OCI-M2 (cell line): ENCODE data around the gene SRPX.

Source experiments
- DNase-seq: peaks from one replicate; lab custom pipeline; 2025; ENCODE audit not compliant: unreplicated experiment; lab: John Stamatoyannopoulos, UW

The SRPX gene

DNA sequence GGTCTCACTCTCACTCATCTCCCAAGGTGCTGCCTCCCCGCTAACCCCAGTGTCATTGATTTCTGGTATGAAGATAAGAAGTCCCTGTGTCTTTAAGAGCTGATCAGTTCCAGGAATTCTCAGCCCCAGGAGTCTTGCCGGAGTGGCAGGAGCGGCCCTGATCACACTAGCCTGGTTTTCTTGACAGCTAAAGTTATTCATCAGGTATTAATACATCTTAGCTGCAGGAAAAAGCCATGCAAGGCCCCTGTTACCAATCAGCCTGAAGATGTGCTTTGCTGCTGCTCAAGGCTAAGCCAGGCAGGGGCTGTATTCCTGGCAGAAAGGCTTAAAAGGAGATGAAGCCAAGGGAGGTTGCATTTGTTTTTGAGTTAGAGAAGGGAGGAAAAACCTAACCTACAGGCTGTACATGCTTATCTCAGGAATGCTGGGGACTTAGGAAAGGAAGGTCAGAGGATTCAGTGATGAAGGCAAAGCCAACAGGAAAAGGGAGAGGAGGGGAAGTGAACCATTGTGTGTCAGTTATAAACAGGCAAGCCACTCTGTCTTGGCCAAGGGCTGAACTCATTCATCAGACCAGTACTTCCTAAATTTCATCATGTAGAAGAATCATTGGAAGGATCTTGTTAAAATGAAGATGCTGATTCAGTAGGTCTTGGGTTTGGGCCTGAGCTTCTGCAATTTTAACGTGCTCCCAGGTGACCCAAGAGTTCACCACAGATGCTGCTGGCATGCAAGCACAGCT, 8.6 kb downstream of the SRPX start:
- DNase-seq, result no peak

DNA sequence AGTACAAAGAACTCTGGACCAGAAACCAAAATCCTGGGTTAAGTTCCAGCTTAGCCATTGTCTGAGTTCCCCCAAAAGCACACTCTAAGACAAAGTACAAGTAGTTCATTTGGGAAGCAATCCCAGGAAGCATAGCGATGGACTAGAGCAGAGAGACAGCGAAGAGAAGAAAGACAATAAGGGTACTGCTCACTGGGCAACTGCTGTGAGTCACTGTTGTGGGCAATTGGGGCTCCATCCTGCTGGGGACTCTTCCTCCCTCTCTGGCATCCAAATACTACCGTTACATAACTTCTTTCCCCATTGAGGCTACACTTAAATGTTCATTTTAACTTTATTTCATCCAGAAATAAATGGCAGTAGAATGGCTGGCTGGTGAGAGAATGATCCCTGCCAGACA, 14.1 kb downstream of the SRPX start:
- no peak for DNase-seq

DNA sequence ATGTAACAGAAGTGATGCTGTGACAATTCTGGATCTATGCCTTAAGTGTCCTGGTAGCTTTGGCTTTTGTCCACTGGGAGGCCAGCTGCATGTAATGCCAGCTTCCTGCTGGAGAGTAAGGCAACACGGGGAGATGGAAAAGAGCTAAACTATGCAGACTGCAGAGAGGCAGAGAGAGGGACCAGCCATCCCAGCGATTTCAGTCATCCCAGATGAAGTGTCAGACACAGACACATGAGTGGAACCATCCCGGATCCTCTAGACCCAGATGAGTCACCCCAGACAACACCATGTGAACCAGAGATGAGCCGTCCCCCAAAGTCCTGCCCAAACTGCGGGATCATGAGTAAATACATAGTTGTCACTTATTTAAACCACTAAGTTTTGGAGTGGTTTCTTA, 14.6 kb downstream of the SRPX start:
- DNase-seq, result no peak

DNA sequence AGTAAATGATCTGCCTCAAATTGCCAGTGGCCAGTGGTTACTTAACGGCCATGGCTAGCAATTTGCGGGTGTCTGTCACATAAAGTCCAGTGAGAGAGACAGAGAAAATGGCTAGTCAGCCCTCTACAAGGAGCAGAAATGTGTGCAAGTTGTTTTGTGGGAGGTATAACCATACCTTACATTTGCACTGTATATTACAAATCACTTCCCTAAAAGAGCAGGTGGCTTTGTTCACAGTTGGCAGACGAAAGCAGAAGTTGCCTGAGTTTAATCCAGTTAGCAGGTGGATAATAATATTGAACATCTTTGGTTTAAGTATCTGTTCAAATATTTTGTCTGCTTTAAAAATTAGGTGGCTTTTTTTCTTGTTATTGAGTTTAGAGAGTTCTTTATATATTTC, 15.6 kb downstream of the SRPX start:
- DNase-seq, result no peak

DNA sequence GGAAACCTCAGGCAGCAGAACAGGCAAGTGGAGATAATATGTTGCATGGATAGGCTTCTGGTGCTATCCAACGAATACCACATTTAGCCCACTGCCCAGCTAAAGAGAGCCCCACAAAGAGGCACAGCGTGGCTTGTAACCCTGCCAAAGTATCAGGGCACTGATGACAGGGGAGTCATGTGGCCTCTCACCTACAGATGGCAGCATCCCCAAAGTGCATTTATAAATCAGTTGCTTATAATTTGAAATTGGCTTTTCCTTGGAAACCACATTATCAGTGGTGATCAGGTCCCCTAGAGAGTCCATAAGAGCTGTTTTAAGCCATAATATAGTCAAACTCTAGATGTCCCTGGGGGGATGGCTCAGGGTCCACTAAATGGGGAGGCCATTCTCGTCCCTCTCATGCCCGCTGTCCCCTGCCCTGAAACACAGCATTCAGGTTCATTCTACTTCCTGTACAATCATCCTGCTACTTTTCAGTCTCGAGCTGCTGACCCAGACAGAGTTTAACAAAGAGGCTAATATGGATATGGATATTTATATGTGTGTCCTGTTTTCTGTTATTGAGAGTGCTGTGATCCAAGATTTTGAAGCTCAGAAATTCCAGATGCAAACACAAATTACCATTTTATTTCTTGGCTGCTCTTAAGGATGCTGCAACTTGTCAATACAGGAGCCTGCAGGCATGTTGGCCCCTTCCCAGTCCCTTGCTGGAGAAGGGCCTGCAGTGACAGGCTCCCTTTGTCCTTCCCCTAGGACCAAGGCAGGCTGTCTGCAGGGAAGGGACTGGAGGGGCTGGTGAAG, 28.5 kb downstream of the SRPX start:
- DNase-seq, result no peak

DNA sequence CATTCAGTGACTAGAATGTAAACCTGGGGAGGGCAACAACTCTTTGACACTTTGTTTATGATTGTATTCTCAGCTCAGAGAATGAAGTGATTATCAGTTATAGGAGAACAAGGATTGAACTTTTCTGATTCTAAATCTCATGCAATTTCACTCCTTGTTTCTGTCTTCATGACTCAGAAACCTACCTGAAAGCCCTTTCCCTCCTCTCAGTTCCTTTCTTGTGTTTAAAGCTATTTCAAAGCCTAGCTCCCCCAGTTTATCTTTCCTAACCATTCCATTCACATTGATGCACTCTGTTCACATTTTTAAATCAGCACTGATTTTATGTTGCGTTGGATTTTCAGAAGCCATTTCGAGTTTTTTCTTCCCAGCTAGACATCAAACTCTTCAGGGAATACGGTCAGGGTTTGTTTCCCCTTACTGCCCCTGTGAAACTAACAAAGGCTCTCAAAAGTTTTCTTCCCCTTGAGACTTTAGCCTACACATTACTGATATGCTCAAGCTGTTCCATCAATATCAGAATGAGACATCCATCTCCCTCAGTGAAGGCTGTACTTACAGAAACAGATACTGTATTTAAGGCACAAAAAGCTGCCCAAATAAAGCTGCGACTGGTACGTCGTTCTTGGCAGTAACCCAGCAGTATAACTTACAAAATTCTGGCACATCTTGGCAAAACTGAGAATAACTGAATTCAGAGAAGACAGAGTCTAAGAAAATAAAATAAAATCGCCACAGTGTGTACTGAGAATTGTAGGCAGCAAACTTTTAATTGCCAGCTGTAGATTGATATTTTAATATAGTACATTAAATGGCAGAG, 31.0 kb downstream of the SRPX start:
- DNase-seq, result no peak

DNA sequence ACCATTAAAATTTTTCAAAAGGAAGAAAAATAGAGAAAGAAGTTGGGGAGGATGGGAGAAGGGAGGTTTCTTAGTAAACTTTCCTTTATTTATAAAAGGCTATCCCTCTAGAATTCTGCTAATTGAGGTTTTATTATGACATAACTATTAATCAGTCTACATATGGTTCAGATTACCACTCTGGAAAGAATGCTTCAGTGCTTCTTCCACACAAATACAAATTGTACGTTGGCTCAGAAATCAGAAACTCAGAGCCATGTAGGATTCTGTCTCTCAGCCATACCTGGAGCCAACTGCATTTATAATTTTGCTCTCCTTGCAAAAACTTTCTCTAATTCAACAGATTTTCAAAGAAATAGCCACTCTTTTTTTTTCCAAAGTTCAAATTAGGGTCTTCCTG, 37.1 kb downstream of the SRPX start:
- no peak for DNase-seq

DNA sequence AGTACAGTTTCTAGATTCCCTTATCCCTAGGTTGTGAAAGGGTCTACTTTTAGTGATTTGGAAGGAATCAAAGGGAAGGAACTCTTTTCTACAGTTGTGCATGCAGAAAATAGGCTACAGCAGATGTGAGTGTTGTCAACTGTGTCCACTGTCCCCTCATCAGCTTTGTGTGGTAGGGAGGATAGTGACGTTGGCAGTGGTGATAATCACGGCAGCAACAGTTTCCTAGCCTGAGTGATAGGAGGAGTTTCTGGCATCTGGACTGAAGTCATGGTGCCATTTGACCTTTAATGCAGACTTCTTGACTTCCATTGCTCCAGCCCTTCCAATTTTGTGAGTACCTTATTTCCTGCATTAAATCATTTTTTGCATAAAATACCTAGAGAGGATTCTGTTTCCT, 39.3 kb downstream of the SRPX start:
- DNase-seq, result no peak

DNA sequence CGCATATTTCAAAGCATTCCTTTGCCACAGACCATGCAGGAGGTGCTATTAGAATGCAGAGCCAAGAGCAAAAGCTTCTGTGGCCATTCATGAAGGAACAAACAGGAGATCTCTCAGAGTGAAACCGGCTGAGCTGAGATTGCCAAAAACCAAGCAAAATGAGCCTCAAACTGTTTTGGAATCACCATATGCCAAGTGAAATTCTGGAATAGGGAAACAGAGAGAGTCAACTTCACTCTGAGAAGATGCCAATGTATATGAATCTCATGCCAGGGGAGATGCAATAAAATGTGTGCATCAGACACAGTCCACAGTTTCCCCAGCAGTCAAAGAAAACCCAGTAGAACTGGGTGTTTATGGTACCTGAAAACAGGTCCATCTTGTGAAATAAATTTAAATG, 42.3 kb downstream of the SRPX start:
- no peak for DNase-seq

DNA sequence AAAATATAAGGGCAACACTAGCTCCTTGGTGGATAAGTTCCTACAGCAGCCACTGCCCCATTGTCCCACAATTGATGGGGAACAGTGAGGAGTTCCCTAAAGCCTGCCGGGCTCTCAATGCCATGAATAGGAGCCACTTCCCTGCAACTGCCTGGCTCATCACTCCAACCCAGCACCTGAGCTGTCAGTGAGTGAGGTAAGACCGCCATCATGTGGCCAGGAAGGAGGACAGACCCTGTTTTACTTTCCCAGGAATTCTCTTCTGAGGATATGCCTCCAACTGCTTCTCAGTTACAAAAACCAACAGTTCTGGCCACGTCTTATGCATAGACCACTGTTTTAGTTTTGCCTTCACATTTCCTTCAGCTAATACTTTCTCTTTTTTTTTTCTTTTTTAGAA, 45.5 kb downstream of the SRPX start:
- DNase-seq, result no peak

DNA sequence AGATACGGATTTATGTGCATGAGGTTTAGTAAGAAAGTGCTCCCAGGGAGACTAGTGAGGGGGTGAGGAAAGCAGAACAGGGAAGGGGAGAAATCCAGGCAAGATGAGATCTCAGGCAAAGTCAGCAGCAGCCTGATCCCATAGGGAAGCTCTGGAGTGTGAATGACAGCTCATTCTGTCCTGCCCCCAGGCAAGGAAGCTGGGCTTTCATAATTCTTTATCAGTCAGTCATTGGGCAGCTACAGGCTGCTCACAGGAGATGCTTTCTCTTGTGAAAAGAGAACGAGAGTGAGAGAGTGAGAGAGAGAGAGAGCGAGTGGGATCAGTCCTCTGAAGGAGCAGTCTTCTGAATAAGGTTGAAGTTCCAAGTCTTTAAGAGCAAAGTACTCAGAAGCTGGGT, 48.1 kb downstream of the SRPX start:
- DNase-seq, result no peak

DNA sequence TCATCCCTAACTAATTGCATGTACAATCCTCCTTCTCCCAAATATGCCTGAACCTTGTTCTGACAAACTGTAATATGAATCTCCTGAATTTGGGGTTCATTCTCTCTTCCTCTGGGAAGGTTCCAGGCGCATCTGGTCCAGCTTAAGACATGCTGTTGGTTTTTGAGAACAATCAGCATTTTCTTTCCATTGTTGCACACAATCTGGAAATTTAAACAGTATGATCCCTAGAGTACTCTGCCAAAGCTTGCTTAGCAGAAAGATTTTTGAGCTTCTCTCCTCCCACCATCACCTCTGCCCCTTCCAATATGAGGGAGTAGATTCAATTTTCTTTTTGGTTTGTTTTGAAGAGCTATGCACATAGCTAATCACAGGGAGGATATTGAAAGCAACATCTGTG, 50.1 kb downstream of the SRPX start:
- DNase-seq, result no peak

DNA sequence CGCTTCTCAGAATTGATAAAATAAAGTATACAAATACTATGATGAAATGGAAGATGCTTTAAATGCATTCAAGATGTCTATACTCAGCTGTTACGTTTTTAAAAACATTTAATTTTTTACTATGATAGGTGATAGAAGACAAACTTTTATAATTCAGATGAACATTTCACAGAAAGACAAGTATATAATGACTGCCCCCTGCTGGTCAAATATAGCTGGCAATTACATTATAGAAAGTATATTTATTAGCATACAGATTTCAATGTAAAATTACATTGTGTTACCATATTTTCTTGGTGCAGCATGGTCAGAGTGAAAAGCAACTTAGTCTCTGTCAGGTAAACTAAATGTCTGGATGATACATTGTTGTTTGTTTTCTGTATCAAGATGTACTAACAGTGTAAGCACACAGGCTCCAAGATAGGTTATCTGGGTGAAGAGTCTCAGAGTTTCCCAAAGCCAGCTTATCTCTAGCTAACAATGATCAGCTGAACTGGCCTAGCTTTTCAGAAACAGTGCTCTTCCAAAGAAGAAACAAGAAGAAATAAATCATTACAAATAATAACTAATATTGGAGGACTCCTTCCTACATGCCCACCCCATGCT, 54.1 kb downstream of the SRPX start:
- peak; percentile 28 for DNase-seq

DNA sequence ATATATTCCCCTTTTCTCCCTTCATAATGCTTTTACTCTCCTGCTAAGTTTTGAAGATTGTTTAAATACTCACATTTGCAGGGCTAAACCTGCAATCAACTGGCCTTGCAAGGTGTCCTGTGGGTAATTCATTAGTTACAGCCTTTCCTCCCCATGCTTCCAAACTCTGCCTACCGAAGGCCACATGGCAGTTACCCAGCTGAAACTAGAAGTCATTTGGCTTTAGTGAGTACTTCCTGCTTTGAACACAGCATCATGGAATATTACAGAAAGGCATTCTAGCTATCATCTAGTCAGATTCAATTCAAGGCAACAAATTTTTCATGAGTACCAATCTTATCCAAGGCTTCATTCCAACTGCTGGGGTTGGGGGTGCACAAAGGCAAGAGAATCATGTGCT, 55.6 kb downstream of the SRPX start:
- DNase-seq, result no peak

DNA sequence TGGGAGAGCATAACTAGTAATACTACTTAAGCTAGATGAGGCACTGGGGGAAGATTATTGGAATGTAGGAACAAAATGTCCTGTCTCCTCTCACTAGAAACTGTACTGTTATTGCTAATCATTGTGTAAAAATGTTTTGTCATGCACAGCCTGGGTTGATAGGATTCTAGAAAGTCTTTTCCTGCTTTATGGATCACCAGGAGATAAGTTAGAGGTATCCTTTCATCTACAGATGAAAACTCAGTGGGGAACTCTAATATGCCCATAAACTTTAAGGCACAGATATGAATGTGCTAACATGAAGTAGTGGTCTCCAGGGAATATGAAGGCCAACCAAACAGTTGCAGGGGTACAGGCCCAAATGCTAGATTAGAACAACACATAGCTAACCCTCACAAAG, 57.5 kb downstream of the SRPX start:
- DNase-seq, result no peak

DNA sequence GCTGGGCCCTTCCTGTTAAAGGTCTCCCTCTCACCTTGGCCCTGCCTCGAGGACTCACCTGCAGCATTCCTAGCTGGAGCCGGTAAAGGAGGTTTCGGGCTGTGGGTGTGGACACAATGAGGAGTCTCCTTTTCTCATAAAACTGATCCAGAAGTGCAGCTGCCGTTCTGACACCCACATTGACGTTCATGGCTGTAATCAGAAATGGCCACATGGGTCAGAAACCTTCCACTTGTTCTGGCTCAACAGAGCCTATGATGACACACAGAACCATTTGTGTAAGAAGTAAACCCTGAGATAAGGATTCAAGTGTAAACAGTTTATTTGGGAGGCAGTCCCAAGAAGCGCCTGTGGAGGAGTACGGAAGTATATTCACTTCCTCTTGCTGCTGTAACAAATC, 63.8 kb downstream of the SRPX start:
- DNase-seq, result no peak

DNA sequence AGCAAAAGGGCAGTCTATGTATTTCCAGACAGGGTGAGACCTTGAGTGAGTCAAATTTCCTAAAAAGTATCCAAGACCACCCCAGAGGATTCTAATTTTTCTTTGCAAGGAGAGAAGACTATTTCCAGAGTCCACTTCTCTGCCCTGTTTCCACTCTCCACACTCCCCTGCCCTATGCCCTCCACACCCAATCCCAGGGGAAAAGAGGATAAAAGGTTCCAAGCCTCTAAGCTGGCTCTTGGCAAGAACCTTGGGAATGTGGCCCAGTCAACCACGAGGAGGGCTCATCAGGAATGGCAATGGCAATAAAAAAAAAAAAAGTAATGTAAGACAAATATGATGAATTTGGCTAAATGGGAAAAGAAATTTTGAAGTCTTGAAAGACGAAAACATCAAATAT, 65.9 kb downstream of the SRPX start:
- no peak for DNase-seq

DNA sequence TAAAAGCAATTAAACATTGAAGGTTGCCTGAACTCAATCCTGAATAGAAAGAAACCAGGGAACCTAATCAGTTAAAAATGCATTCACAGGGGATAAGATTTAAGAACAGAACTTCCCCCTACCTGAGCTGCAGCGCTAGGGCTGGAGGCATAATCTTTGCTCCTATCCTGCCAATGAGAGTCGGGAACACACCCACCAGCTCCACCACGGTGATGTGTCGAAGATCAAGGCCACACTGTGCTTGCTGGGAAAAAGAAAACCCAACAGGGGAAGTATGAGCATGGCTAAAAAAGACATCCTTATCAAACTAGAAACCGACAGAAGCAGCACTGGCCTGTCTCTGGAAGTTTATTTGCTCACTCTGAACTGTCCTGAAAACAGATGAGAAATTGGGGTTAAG, 66.3 kb downstream of the SRPX start:
- no peak for DNase-seq

DNA sequence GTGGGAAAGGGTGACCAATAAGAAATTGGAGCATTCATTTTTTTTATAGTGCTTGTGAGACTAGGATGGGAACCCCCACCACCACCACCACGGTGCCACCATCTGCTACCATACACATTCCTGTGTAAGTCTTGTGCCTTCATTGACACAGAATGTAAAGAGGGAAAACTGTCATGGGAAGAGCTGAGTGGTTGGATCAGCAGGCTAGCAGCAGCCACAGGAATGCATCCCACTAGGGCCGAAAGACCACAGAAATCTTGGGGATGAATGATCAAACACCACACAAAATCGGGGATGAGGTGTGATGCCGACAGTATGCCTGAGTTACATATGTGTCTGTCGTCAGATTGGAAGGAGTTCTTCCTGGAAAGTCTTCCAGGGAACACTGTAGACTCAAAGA, 69.2 kb downstream of the SRPX start:
- no peak for DNase-seq

DNA sequence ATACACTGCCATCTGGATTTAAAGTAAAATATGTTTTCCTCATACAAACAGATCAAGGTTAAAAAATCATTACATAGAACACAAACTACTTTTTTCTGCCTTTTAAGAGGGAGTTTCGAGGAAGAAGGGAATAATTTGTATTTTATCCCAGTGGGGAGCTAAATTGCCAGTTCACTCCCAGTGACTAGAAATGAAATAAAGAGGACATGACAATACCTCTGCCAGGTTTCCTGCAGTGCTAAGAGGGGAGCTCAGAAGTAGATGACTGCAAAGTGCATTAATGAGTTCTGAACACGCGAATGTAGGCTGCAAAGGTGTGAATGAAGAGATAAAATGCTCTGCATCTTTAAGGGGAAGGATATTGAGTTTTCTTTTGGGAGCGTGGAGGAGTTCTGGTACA, 69.7 kb downstream of the SRPX start:
- no peak for DNase-seq

DNA sequence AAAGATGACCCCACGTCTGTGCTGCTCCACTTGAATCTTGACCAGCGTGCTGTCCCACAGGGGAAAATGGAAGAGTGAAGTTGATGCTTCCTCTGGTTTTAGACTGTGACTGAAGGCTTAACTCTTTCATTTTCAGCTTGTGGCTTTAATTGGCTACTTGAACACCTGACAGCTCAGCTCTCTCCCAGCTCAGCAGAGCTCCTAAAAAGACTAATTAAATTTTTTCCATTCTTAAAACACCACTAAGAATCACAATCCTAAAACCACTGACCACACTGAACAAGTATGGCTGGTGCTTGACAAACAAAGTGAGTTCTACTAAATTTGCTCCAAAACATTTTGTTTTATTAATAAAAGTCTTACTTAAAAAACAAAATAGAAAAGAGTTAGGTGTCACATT, 71.7 kb downstream of the SRPX start:
- DNase-seq, result no peak

DNA sequence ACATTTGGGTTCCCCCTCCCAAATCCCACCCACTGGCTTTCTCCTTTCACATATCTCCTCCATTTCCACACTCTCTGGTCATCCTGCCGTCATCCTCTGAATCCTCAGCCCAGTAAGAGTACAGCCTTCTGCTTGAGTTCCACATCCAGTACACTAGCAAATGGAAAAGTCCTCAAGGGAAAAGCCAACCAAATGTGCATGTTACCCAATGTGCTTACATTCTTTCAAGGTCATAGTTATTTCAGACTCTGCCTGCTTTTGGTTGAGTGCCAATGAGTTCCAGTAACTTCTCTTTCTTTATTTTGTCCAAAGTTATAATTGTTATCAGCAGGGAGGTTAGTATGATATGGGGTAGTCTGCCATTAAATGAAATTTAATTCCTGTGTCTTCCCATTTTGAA, 78.1 kb downstream of the SRPX start:
- DNase-seq, result no peak
